Neural progenitor cell (in vitro differentiated cells): ENCODE results near the gene TSSC4.

Source experiments
- CTCF ChIP-seq: fragments of 200-600 bp; sonication (generic); IDR thresholded peaks from 2 replicates; pipeline ENCODE4 v1.5.1; 2017; ENCODE audit warnings: antibody characterized with exemption, mild to moderate bottlenecking
- EZH2phosphoT487 ChIP-seq: fragments of 200-600 bp; sonication (generic); IDR thresholded peaks from 2 replicates; pipeline ENCODE4 v1.6.1; 2017; ENCODE audit warnings: antibody characterized with exemption

GRCh38 chr11:2382129-2382517 lies 18.4 kb upstream of the TSSC4 start:
- TF ChIP-seq CTCF (no peak), EZH2phosphoT487 (no peak)
